Tibial nerve (tissue), 3 donors: ENCODE data around the gene DTNBP1.

Experiments
- CTCF ChIP-seq, 5 experiments: fragments of 200-600 bp in 3 of 5; fragments of 450-650 bp in 2 of 5; sonication (generic) in 3 of 5; IDR thresholded peaks; one replicate each; pipeline ENCODE4 v1.5.1; 2016 to 2019; ENCODE audit warnings: antibody characterized with exemption in 5 of 5, mild to moderate bottlenecking in 3 of 5, moderate library complexity in 2 of 5
- POLR2A ChIP-seq, 2 donors: fragments of 450-650 bp; IDR thresholded peaks; one replicate each; pipeline ENCODE4 v1.6.1; 2017; ENCODE audit warnings: antibody characterized with exemption in 2 of 2, mild to moderate bottlenecking in 2 of 2, moderate library complexity in 2 of 2

GRCh38 chr6:15521582-15521981 is 141.2 kb downstream of the DTNBP1 start:
- TF ChIP-seq POLR2A (IDR thresholded peaks at IDR 0.05) (no peak), CTCF (IDR thresholded peaks at IDR 0.05) (no peak)
